HEK293T (cell line): ENCODE results near the gene EDN1.

Source experiments
- ARNT ChIP-seq: fragments of 450-650 bp; IDR thresholded peaks from 2 replicates; pipeline ENCODE4 v1.6.1; 2017; ENCODE audit warnings: mild to moderate bottlenecking
- BHLHE40 ChIP-seq: fragments of 450-650 bp; IDR thresholded peaks from 2 replicates; pipeline ENCODE4 v1.6.1; 2016; ENCODE audit warnings: mild to moderate bottlenecking, moderate library complexity, borderline replicate concordance
- ELF4 ChIP-seq: fragments of 450-650 bp; IDR thresholded peaks from 2 replicates; pipeline ENCODE4 v1.6.1; 2017; ENCODE audit warnings: antibody characterized with exemption
- FOXA1 ChIP-seq: fragments of 450-650 bp; IDR thresholded peaks from 2 replicates; pipeline ENCODE4 v1.6.1; 2016; ENCODE audit warnings: mild to moderate bottlenecking
- FOXK2 ChIP-seq: fragments of 450-650 bp; IDR thresholded peaks from 2 replicates; pipeline ENCODE4 v1.6.1; 2016; ENCODE audit warnings: mild to moderate bottlenecking
- FOXM1 ChIP-seq: fragments of 450-650 bp; IDR thresholded peaks from 2 replicates; pipeline ENCODE4 v1.6.1; 2017; ENCODE audit warnings: mild to moderate bottlenecking, borderline replicate concordance
- L3MBTL2 ChIP-seq: fragments of 450-650 bp; conservative IDR thresholded peaks from 2 replicates; pipeline ENCODE4 v1.6.1; 2016; ENCODE audit warnings: mild to moderate bottlenecking
- LEF1 ChIP-seq: fragments of 450-650 bp; IDR thresholded peaks from 2 replicates; pipeline ENCODE4 v1.6.1; 2017; ENCODE audit warnings: mild to moderate bottlenecking, borderline replicate concordance
- NFRKB ChIP-seq: fragments of 450-650 bp; IDR thresholded peaks from 2 replicates; pipeline ENCODE4 v1.6.1; 2016; ENCODE audit warnings: mild to moderate bottlenecking, moderate library complexity
- SP1 ChIP-seq: fragments of 450-650 bp; IDR thresholded peaks from 2 replicates; pipeline ENCODE4 v1.6.1; 2017
- SUZ12 ChIP-seq: fragments of 450-650 bp; IDR thresholded peaks from 2 replicates; pipeline ENCODE4 v1.6.1; 2016; ENCODE audit warnings: mild to moderate bottlenecking
- TARDBP ChIP-seq: fragments of 450-650 bp; IDR thresholded peaks from 2 replicates; pipeline ENCODE4 v1.6.1; 2016
- ZNF384 ChIP-seq: fragments of 450-650 bp; IDR thresholded peaks from 2 replicates; pipeline ENCODE4 v1.6.1; 2016
- TF ChIP-seq, protein P1 (sequence below): fragments of 450-650 bp; IDR thresholded peaks from 2 replicates; pipeline ENCODE4 v1.6.1; 2016

DNA sequence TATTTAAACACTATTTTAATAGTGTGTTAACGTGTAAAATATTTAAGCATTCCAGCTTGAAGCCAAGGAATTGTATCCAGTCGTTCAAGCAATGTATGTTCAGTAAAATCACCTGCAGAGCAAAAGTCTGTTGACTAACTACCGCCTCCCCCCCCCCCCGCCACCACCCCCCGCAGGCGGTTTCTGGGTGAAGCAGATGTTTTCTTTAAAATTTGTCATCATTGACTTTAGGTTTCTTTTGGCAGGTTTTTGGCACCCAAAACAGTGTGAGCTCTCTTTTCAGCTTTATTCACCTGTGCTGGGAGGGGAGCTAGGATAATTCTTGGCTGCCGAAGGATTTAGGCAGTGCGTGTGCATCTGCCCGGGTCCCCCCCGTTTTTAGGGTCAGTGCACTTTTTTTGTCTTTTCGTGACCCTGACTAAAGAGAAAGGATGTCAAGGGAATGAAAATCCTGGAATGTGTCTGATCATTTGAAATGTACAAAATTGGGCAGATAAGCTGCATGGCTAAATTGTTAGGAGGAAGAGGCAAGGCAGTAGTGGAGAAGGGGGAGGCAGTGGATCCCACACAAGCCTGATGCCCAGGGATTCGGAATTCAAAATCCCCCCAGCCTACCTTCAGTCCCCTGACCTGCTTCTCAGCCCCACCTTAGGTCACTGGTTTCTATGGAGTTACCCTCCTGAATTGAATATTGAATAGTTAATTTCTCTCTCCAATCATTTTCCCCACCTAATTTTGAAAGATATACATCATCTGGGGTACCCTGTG lies 1.1 kb downstream of the EDN1 start:
- TF ChIP-seq FOXM1, result no peak
- no peak for TF ChIP-seq ARNT
- TF ChIP-seq LEF1, result no peak
- no peak for TF ChIP-seq FOXA1
- no peak for TF ChIP-seq ELF4
- no peak for TF ChIP-seq SP1
- no peak for TF ChIP-seq FOXK2
- no peak for TF ChIP-seq BHLHE40
- no peak for TF ChIP-seq SUZ12
- no peak for TF ChIP-seq NFRKB
- TF ChIP-seq, protein P1, sequence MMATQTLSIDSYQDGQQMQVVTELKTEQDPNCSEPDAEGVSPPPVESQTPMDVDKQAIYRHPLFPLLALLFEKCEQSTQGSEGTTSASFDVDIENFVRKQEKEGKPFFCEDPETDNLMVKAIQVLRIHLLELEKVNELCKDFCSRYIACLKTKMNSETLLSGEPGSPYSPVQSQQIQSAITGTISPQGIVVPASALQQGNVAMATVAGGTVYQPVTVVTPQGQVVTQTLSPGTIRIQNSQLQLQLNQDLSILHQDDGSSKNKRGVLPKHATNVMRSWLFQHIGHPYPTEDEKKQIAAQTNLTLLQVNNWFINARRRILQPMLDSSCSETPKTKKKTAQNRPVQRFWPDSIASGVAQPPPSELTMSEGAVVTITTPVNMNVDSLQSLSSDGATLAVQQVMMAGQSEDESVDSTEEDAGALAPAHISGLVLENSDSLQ, result no peak
- TF ChIP-seq L3MBTL2, result no peak
- no peak for TF ChIP-seq TARDBP
- TF ChIP-seq ZNF384, result no peak
